H1 (cell line): ENCODE data around the gene HLA-DRB1. TPM values are rescaled to one million over a fixed set of nuclear protein-coding genes. Genes with fewer than 3 reads are reported as not detected.

Experiments used
- CTCF ChIA-PET: fragments of 300-600 bp; sonication (Branson Sonifier 250); formaldehyde crosslinking; loops from one replicate; lab custom pipeline; 2021; ENCODE audit not compliant: partially characterized antibody; lab: Charles Lee
- POLR2A ChIA-PET: fragments of 300-600 bp; sonication (Branson Sonifier 250); formaldehyde crosslinking; loops from one replicate; lab custom pipeline; 2021; ENCODE audit warnings: inconsistent platforms; ENCODE audit not compliant: partially characterized antibody; lab: Charles Lee
- DNase-seq, 2 experiments: peaks; one replicate each; pipeline versions ENCODE4 v3.0.0 to v3.0.0-alpha.2; 2010 to 2022; ENCODE audit warnings: low spot score in 2 of 2, low read depth in 1 of 2, mixed read lengths in 1 of 2
- FAIRE-seq: peaks from 2 replicates; lab custom pipeline; 2011; peaks lifted over from hg19 to GRCh38; lab: Jason Lieb, UNC
- H2AFZ ChIP-seq: 2 replicates; pipeline ENCODE4 v1.8.1; 2012; ENCODE audit warnings: low read length, inconsistent platforms
- H2AK5ac ChIP-seq: 2 replicates; pipeline ENCODE4 v1.6.1; 2013; ENCODE audit warnings: low read depth, low read length
- H2BK120ac ChIP-seq: replicated peaks from 2 replicates; pipeline ENCODE3; 2013; ENCODE audit warnings: low read depth, low read length, inconsistent platforms
- H2BK12ac ChIP-seq: 2 replicates; pipeline ENCODE4 v1.6.1; 2013; ENCODE audit warnings: low read depth, low read length
- H2BK15ac ChIP-seq: 2 replicates; pipeline ENCODE4 v1.6.1; 2013; ENCODE audit warnings: low read length
- H2BK20ac ChIP-seq: 2 replicates; pipeline ENCODE4 v1.6.1; 2013; ENCODE audit warnings: low read length
- H2BK5ac ChIP-seq: 2 replicates; pipeline ENCODE4 v1.6.1; 2013; ENCODE audit warnings: low read depth, low read length
- H3K14ac ChIP-seq: 2 replicates; pipeline ENCODE4 v1.6.1; 2013; ENCODE audit warnings: inconsistent platforms; ENCODE audit not compliant: insufficient read length
- H3K18ac ChIP-seq: 2 replicates; pipeline ENCODE4 v1.6.1; 2013; ENCODE audit warnings: low read length; ENCODE audit errors: extremely low read depth
- H3K23ac ChIP-seq: 2 replicates; pipeline ENCODE4 v1.6.1; 2013; ENCODE audit warnings: inconsistent platforms; ENCODE audit not compliant: insufficient read length
- H3K23me2 ChIP-seq: 2 replicates; pipeline ENCODE4 v1.6.1; 2013; ENCODE audit warnings: low read depth, low read length
- H3K27ac ChIP-seq: 2 replicates; pipeline ENCODE4 v1.6.1; 2011; ENCODE audit warnings: low read depth, low read length, inconsistent platforms
- H3K27me3 ChIP-seq, 4 experiments: replicated peaks in 1 of 4; 1 replicate in 1 of 4; 2 replicates in 3 of 4; pipeline versions ENCODE4 v1.6.1 to v1.8.1; 2011 to 2013; ENCODE audit warnings: low read length in 3 of 4, mild to moderate bottlenecking in 3 of 4, inconsistent platforms in 2 of 4, mixed read lengths in 2 of 4, moderate library complexity in 1 of 4; ENCODE audit not compliant: control insufficient read depth in 3 of 4, insufficient read depth in 3 of 4; ENCODE audit errors: extremely low read depth in 1 of 4
- H3K36me3 ChIP-seq, 4 experiments: 2 replicates each; pipeline versions ENCODE4 v1.6.1 to v1.8.1; 2011 to 2013; ENCODE audit warnings: mild to moderate bottlenecking in 4 of 4, low read length in 3 of 4, moderate library complexity in 2 of 4, control low read depth in 1 of 4, inconsistent platforms in 1 of 4; ENCODE audit not compliant: insufficient read depth in 4 of 4, control insufficient read depth in 2 of 4
- H3K4ac ChIP-seq: replicated peaks from 2 replicates; pipeline ENCODE3; 2013; ENCODE audit warnings: low read length, low read depth, mixed read lengths, inconsistent platforms; ENCODE audit not compliant: insufficient read length
- H3K4me1 ChIP-seq, 4 experiments: replicated peaks in 1 of 4; 1 replicate in 1 of 4; 2 replicates in 3 of 4; pipeline versions ENCODE4 v1.6.1 to v1.8.1; 2011 to 2013; ENCODE audit warnings: low read length in 3 of 4, inconsistent platforms in 2 of 4, mixed read lengths in 1 of 4; ENCODE audit not compliant: insufficient read depth in 4 of 4, control insufficient read depth in 3 of 4
- H3K4me2 ChIP-seq, 2 experiments: 2 replicates each; pipeline versions ENCODE4 v1.6.1 to v1.8.1; 2011 to 2013; ENCODE audit warnings: low read depth in 2 of 2, low read length in 2 of 2, control low read depth in 1 of 2, inconsistent platforms in 1 of 2, mild to moderate bottlenecking in 1 of 2; ENCODE audit not compliant: insufficient read depth in 1 of 2
- H3K4me3 ChIP-seq, 4 experiments: fragments of 200-600, 300-600 bp in 1 of 4; sonication (generic), shearing (Covaris generic), sonication (Bioruptor Twin) in 1 of 4; 2 replicates each; pipeline versions ENCODE4 v1.5.1 to v1.8.1; 2011 to 2016; ENCODE audit warnings: low read length in 4 of 4, low read depth in 3 of 4, control low read depth in 2 of 4, inconsistent platforms in 2 of 4, mild to moderate bottlenecking in 2 of 4, mixed read lengths in 1 of 4, moderate library complexity in 1 of 4; ENCODE audit not compliant: insufficient read depth in 2 of 4; ENCODE audit errors: extremely low read depth in 1 of 4
- H3K56ac ChIP-seq: replicated peaks from 2 replicates; pipeline ENCODE3; 2013; ENCODE audit warnings: low read depth, mild to moderate bottlenecking, mixed read lengths, low read length, inconsistent platforms; ENCODE audit not compliant: insufficient read length
- H3K79me1 ChIP-seq: 2 replicates; pipeline ENCODE4 v1.6.1; 2013; ENCODE audit warnings: low read depth, low read length, control low read depth
- H3K79me2 ChIP-seq, 2 experiments: 2 replicates each; pipeline versions ENCODE4 v1.6.1 to v1.8.1; 2012 to 2013; ENCODE audit warnings: low read length in 2 of 2, mild to moderate bottlenecking in 2 of 2, inconsistent platforms in 1 of 2; ENCODE audit not compliant: insufficient read depth in 2 of 2, control insufficient read depth in 1 of 2
- H3K9ac ChIP-seq, 4 experiments: replicated peaks in 1 of 4; 1 replicate in 1 of 4; 2 replicates in 3 of 4; pipeline versions ENCODE4 v1.6.1 to v1.8.1; 2011 to 2013; ENCODE audit warnings: low read depth in 3 of 4, low read length in 3 of 4, control low read depth in 2 of 4, mild to moderate bottlenecking in 2 of 4, moderate library complexity in 2 of 4, inconsistent platforms in 1 of 4; ENCODE audit errors: extremely low read depth in 1 of 4
- H3K9me3 ChIP-seq, 2 experiments: 2 replicates each; pipeline versions ENCODE4 v1.6.1 to v1.8.1; 2012 to 2013; ENCODE audit warnings: mild to moderate bottlenecking in 2 of 2, moderate library complexity in 2 of 2, control low read depth in 1 of 2, inconsistent platforms in 1 of 2, low read depth in 1 of 2, low read length in 1 of 2, mixed read lengths in 1 of 2; ENCODE audit not compliant: insufficient read depth in 2 of 2
- H4K20me1 ChIP-seq, 2 experiments: replicated peaks in 1 of 2; 2 replicates each; pipeline versions ENCODE3 to v1.8.1; 2011 to 2013; ENCODE audit warnings: inconsistent platforms in 2 of 2, low read length in 2 of 2, mild to moderate bottlenecking in 1 of 2; ENCODE audit not compliant: insufficient read depth in 2 of 2, control insufficient read depth in 1 of 2
- H4K5ac ChIP-seq: 2 replicates; pipeline ENCODE4 v1.6.1; 2013; ENCODE audit warnings: low read length, low read depth, mixed read lengths, inconsistent platforms; ENCODE audit not compliant: insufficient read length
- H4K8ac ChIP-seq: 2 replicates; pipeline ENCODE4 v1.8.0; 2013; ENCODE audit warnings: mild to moderate bottlenecking, moderate library complexity, low read length, inconsistent platforms; ENCODE audit not compliant: insufficient read depth; ENCODE audit errors: extremely low read depth
- H4K91ac ChIP-seq: replicated peaks from 2 replicates; pipeline ENCODE3; 2013; ENCODE audit warnings: low read length, mixed read lengths, inconsistent platforms; ENCODE audit not compliant: insufficient read length
- ASH2L ChIP-seq: fragments of 200-600, 300-600 bp; sonication (generic); IDR thresholded peaks from one replicate; pipeline ENCODE4 v1.7.1; 2017; ENCODE audit warnings: low read length
- BCL11A ChIP-seq, 2 experiments: IDR thresholded peaks; one replicate each; pipeline ENCODE4 v1.6.1; 2011; ENCODE audit warnings: low read depth in 2 of 2, low read length in 2 of 2, mild to moderate bottlenecking in 2 of 2
- BRCA1 ChIP-seq: IDR thresholded peaks from 2 replicates; pipeline ENCODE4 v1.6.1; 2012; ENCODE audit warnings: low read depth, low read length, improper control_type of control experiment
- CTCF ChIP-seq, 3 experiments: IDR thresholded peaks; 1 replicate in 2 of 3; 2 replicates in 1 of 3; pipeline versions ENCODE4 v1.5.1 to v1.6.1; 2011; ENCODE audit warnings: low read length in 3 of 3, mild to moderate bottlenecking in 3 of 3, inconsistent platforms in 2 of 3, low read depth in 1 of 3, moderate library complexity in 1 of 3; ENCODE audit not compliant: insufficient read depth in 1 of 3; ENCODE audit errors: control extremely low read depth in 1 of 3
- E2F6 ChIP-seq: IDR thresholded peaks from 2 replicates; pipeline ENCODE4 v1.6.1; 2012; ENCODE audit warnings: inconsistent platforms
- MAX ChIP-seq: IDR thresholded peaks from 2 replicates; pipeline ENCODE4 v1.6.1; 2012; ENCODE audit warnings: inconsistent platforms
- POLR2A ChIP-seq, 2 experiments: IDR thresholded peaks; 1 replicate in 1 of 2; 2 replicates in 1 of 2; pipeline ENCODE4 v1.6.1; 2011; ENCODE audit warnings: low read depth in 2 of 2, low read length in 2 of 2, mild to moderate bottlenecking in 2 of 2; ENCODE audit errors: control extremely low read depth in 1 of 2
- RBBP5 ChIP-seq: IDR thresholded peaks from 2 replicates; pipeline ENCODE4 v1.7.1; 2012; ENCODE audit warnings: low read depth, mild to moderate bottlenecking, inconsistent platforms, low read length, moderate library complexity, borderline replicate concordance
- TAF7 ChIP-seq: optimal IDR thresholded peaks from 2 replicates; pipeline ENCODE3; 2011; ENCODE audit warnings: low read depth, mild to moderate bottlenecking, inconsistent platforms, low read length, moderate library complexity, borderline replicate concordance
- ZNF274 ChIP-seq: IDR thresholded peaks from 2 replicates; pipeline ENCODE4 v1.7.0; 2012; ENCODE audit warnings: low read length, borderline replicate concordance; ENCODE audit errors: extremely low read depth
- whole genome bisulfite sequencing, 2 experiments: shearing (Covaris generic) in 1 of 2; methylation state at CpG; one replicate each; pipeline versions ENCODE4 v1.1.6 to v1.1.7; 2013 to 2015; ENCODE audit warnings: low lambda C conversion rate in 2 of 2, mixed read lengths in 2 of 2, inconsistent platforms in 1 of 2, low coverage in 1 of 2, missing lambda C conversion rate in 1 of 2; ENCODE audit not compliant: insufficient replicate concordance in 2 of 2, insufficient coverage in 1 of 2, insufficient read length in 1 of 2; ENCODE audit errors: extremely low coverage in 1 of 2, missing lambda C conversion rate in 1 of 2; 5-methylcytosine and 5-hydroxymethylcytosine counted together
- polyA plus RNA-seq, 7 experiments: library from polyadenylated mRNA; depleted of rRNA in 3 of 7; stranded (reverse) in 5 of 7; unstranded in 2 of 7; fragments of >200 nt in 5 of 7; fragments of 200-250 nt in 2 of 7; gene quantifications; 1 replicate in 5 of 7; 2 replicates in 1 of 7; 4 replicates in 1 of 7; pipeline versions ENCODE4 v1.2.1 to v1.2.3, GENCODE V29; 2011 to 2013; ENCODE audit warnings: missing spikeins in 2 of 7, mixed read lengths in 2 of 7
- total RNA-seq: library from RNA; stranded (reverse); fragmentation: NEBNext Ultra II Directional; extraction: Animal tissue kit (Norgen Biotek cat#: 25700); gene quantifications from 2 replicates; pipeline ENCODE4 v1.2.1, GENCODE V29; 2021

HLA-DRB1 gene
- total and polyA plus RNA-seq, 2 of the 8 experiments (the other 6 are each of a cell fraction or from before 2014, with no cell fraction given): 6.7 to 7.5 TPM

- Histone ChIP-seq H2BK5ac (no peak overlapping the region), H3K9me3 (no peaks in the 10 kb centered on the region), H4K8ac (no peak overlapping the region), H2AFZ (no peak overlapping the region), H3K23me2 (no peaks in the 10 kb centered on the region), H3K14ac (no peak overlapping the region), H4K5ac (no peak overlapping the region), H2BK20ac (no peak overlapping the region), H3K4ac (no peak overlapping the region), H4K20me1 (no peaks in the 10 kb centered on the region), H2BK120ac (no peak overlapping the region), H3K4me2 (no peak overlapping the region), H2AK5ac (no peak overlapping the region), H3K79me1 (no peaks in the 10 kb centered on the region), H4K91ac (no peak overlapping the region), H3K9ac (no peak overlapping the region), H3K23ac (no peak overlapping the region), H3K18ac (no peak overlapping the region), H3K56ac (no peak overlapping the region), H3K4me3 (no peak overlapping the region), H3K36me3 (no peaks in the 10 kb centered on the region), H2BK15ac (no peak overlapping the region), H3K4me1 (no peaks in the 10 kb centered on the region; a peak in 1 of 7 replicates), H2BK12ac (no peak overlapping the region), H3K27ac (no peak overlapping the region), H3K27me3 (no peaks in the 10 kb centered on the region), H3K79me2 (no peaks in the 10 kb centered on the region)
- CTCF ChIA-PET: interaction anchor here (0.6 kb wide), 1 partner anchor 152 kb away, joined by 4 read pairs; no protein-coding TSS in a partner anchor
- POLR2A ChIA-PET: no interaction called here
- no peak for DNase-seq
- FAIRE-seq: no peak
- WGBS, 2 experiments: 82% methylated on average over 3 of the region's 4 CpGs; no CpG with 5 or more reads in 1 of the 2 experiments
- TF ChIP-seq ZNF274 (no peak), RBBP5 (no peak), POLR2A (IDR thresholded peaks at IDR 0.05; ENCODE audit: control extremely low read depth in 1 of 2, low read depth in 2 of 2, low read length in 2 of 2) (no peak), ASH2L (no peak), MAX (no peak), BCL11A (IDR thresholded peaks at IDR 0.05; ENCODE audit: low read depth in 2 of 2, low read length in 2 of 2) (no peak), BRCA1 (no peak), E2F6 (no peak), TAF7 (no peak), CTCF (IDR thresholded peaks at IDR 0.05; ENCODE audit: control extremely low read depth in 1 of 3, insufficient read depth in 1 of 3, low read depth in 1 of 3, low read length in 3 of 3) (no peak)
These were observed 17.8 kb upstream of the HLA-DRB1 start for GRCh38 chr6:32607263-32607987.
